Measurements from ENCODE around the gene SIK3.

- TF ChIP-seq POLR2AphosphoS5 (IDR thresholded peaks at IDR 0.05; ENCODE audit: low read depth) (no peak), CTCF (IDR thresholded peaks at IDR 0.05; ENCODE audit: insufficient read depth, low read length) (no peak), REST (IDR thresholded peaks at IDR 0.05; ENCODE audit: insufficient replicate concordance, low read depth) (no peak), SPI1 (IDR thresholded peaks at IDR 0.05; ENCODE audit: borderline replicate concordance, low read depth) (no peak), GABPA (IDR thresholded peaks at IDR 0.05; ENCODE audit: low read depth) (no peak)
These were observed 297.6 kb downstream of the SIK3 start for GRCh38 chr11:116800610-116801009.

All from HL-60 (cell line).